Type B pancreatic cell (in vitro differentiated cells): ENCODE results near the gene PAQR7. TPM values are rescaled to one million over a fixed set of nuclear protein-coding genes. Genes with fewer than 3 reads are reported as not detected.

Source experiments
- DNase-seq: peaks from one replicate; pipeline ENCODE4 v3.0.0; 2021; ENCODE audit warnings: mixed read lengths; ENCODE audit not compliant: unreplicated experiment; ENCODE audit errors: extremely low spot score
- H3K27ac Mint-ChIP-seq: 2 replicates; pipeline ENCODE4 v1.8.0; 2021; ENCODE audit warnings: mild to moderate bottlenecking, mixed read lengths
- H3K27me3 Mint-ChIP-seq: 2 replicates; pipeline ENCODE4 v1.8.0; 2021; ENCODE audit warnings: mixed read lengths
- H3K36me3 Mint-ChIP-seq: 2 replicates; pipeline ENCODE4 v1.8.0; 2021; ENCODE audit warnings: mixed read lengths
- H3K4me1 Mint-ChIP-seq: one replicate; pipeline ENCODE4 v1.8.0; 2021; ENCODE audit warnings: mixed read lengths; ENCODE audit not compliant: unreplicated experiment
- H3K4me3 Mint-ChIP-seq: 2 replicates; pipeline ENCODE4 v1.8.0; 2021; ENCODE audit warnings: mild to moderate bottlenecking, mixed read lengths
- H3K9me3 Mint-ChIP-seq: 2 replicates; pipeline ENCODE4 v1.8.0; 2021; ENCODE audit warnings: mixed read lengths
- total RNA-seq: library from RNA; stranded (reverse); gene quantifications from 2 replicates; pipeline ENCODE4 v1.2.1, GENCODE V29; 2021; ENCODE audit warnings: low replicate concordance
- TF ChIP-seq, protein P1 (sequence below): fragments of 200-600 bp; sonication (generic); conservative IDR thresholded peaks from 2 replicates; pipeline ENCODE4 v1.5.0; 2021; ENCODE audit warnings: antibody characterized with exemption, mild to moderate bottlenecking

Gene PAQR7
- total RNA-seq, 1 donor from 2014 or later: 24.3 TPM

DNA sequence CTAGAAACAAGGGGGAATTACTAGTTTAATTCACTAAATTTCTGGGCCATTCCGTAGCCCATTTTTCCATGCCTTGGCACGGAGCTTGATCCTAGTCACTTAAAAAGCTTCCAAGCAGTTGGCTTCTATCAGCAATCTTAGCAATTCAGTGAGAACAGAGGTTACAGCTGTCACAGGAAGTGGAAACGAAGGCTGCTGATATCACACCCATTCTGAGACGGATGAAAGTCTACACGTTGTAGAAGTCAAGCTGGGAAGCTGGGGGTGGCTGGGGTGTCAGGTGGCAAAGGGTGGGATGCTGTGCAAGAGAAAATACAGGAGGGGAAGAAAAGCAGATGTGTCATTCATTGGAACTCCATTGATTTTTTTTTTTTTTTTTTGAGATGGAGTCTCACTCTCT lies 42.5 kb upstream of the PAQR7 start:
- TF ChIP-seq, protein P1, sequence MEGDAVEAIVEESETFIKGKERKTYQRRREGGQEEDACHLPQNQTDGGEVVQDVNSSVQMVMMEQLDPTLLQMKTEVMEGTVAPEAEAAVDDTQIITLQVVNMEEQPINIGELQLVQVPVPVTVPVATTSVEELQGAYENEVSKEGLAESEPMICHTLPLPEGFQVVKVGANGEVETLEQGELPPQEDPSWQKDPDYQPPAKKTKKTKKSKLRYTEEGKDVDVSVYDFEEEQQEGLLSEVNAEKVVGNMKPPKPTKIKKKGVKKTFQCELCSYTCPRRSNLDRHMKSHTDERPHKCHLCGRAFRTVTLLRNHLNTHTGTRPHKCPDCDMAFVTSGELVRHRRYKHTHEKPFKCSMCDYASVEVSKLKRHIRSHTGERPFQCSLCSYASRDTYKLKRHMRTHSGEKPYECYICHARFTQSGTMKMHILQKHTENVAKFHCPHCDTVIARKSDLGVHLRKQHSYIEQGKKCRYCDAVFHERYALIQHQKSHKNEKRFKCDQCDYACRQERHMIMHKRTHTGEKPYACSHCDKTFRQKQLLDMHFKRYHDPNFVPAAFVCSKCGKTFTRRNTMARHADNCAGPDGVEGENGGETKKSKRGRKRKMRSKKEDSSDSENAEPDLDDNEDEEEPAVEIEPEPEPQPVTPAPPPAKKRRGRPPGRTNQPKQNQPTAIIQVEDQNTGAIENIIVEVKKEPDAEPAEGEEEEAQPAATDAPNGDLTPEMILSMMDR: no peak
- Mint-ChIP-seq H3K4me1 (peaks cover 12% of the 10 kb centered on the region), H3K27me3 (peaks cover 10% of the 10 kb centered on the region), H3K27ac (no peak overlapping the region), H3K36me3 (no peaks in the 10 kb centered on the region), H3K9me3 (no peaks in the 10 kb centered on the region), H3K4me3 (no peak overlapping the region)
- no peak for DNase-seq

DNA sequence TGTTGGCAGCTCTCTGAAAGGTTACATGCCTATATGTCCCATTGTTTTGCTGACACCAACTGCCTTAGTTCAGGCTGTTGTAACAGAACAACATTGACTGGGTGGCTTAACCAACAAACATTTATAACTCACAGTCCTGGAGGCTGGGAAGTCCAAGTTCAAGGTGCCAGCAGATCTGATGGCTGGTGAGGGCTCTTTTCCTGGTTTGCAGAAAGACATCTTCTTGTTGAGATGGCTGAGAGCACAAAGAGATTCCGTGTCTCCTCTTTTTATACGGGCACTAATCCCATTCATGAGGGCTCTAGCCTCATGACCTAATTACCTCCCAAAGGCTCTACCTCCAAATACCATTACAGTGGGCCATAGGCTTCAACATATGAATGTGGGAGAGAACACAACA lies 41.0 kb upstream of the PAQR7 start:
- Mint-ChIP-seq H3K27ac (no peak overlapping the region), H3K4me1 (peaks cover 5% of the 10 kb centered on the region), H3K27me3 (peaks cover 3% of the 10 kb centered on the region), H3K9me3 (no peaks in the 10 kb centered on the region), H3K36me3 (no peaks in the 10 kb centered on the region), H3K4me3 (no peak overlapping the region)
- no peak for DNase-seq
- TF ChIP-seq, protein P1: no peak

DNA sequence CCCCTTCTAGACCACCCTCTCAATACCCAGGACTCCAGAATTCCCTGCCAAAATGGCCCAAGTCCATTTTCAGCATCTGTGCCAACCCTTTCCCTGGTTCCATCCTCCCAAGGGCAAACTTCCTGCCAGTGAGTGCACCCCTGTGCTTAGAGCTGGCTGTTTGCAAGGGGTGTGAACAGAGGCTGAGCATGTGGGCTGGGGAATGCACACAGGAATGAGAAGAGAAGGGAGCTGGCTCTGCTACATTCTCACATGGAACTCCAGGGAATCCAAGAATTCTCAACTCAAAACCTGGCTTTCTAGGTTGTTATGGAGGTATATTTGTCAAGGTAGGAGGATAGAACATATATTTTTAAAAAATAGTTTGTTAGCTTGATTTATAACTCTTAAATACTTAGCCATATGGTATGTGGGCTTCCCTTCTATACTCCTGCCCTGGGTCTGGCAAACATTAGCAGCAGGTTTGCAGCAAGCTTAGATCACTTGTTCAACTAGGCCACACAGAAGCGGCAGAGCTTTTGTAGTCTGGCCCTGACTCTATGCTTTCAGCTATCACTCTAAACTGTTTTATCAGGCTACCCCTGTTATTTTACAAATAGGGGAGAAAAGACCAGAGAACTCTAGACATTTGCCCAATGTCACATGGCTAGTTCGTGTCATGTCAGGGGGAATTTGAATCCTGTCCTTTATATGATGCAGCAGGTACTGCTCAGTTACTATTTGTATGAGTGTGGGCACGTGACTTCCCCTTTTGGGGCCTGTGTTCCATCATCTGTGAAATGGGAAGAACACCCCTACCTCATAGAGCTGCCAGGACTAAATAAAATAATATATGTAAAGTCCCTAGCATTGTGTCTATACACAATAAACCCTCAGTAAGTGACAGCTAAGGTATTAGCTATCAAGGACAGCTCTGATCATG lies 38.8 kb upstream of the PAQR7 start:
- DNase-seq: no peak
- H3K27ac Mint-ChIP-seq: no peak overlapping the region
- no peak overlapping the region for H3K4me3 Mint-ChIP-seq

DNA sequence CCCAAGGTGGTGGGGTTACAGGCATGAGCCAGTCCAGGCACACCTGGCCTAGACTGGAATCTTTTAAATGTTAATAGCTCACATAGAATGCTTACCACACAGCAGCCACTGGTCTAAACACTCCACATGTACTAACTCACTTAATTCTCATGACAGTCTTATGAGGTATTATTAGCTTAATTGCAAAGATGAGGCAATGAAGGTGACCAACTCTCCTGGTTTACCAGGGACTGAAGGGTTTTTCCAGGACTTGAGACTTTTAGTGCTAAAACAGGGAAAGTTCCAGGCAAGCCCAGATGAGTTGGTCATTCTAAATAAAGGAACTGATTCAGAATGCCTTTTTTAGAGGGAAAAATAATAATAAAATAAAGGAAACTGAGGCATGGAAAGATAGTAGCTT lies 37.7 kb upstream of the PAQR7 start:
- no peak for DNase-seq
- no peaks in the 10 kb centered on the region for H3K9me3 Mint-ChIP-seq
- no peaks in the 10 kb centered on the region for H3K27me3 Mint-ChIP-seq
- H3K27ac Mint-ChIP-seq: no peak overlapping the region
- no peak overlapping the region for H3K4me3 Mint-ChIP-seq
- H3K4me1 Mint-ChIP-seq: peaks cover 7% of the 10 kb centered on the region
- TF ChIP-seq, protein P1: no peak
- no peaks in the 10 kb centered on the region for H3K36me3 Mint-ChIP-seq

More for the DNA sequence above, 38.8 kb upstream of the PAQR7 start:
- Mint-ChIP-seq H3K27me3 (no peaks in the 10 kb centered on the region), H3K9me3 (no peaks in the 10 kb centered on the region), H3K36me3 (no peaks in the 10 kb centered on the region), H3K4me1 (peaks cover 5% of the 10 kb centered on the region)
- TF ChIP-seq, protein P1: no peak

DNA sequence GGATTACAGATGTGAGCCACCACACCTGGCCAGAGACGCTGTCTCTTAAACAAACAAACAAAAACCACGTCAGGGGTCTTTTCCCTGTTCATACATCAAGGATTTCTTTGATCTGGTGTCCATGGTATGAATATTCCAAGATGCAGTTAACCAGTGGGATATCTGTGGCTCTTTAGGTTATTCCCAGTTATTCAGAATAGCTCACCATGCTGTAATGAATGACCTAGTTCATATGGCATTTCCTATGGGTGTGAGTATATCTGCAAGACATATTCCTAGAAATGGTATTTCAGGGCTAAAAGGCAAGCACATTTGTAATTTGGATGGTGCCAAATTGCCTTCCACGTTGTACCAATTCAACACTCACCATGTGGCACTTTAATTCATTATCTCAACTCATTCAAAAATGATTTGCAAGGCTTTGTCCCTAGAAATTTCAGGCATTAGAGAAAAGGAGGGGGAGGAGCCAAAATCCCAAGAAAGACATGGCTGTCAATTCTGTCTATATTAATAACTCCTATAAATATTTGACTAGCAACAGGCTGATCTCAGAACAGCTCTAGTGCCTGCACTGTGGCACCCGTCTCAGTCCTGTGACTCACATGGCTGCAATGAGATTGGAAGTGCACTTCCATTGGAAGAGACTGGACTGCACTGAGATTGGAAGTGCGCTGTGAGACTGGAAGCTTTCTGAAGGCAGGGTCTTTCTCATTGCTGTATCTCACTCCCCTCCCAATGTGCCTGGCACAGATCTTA lies 36.7 kb upstream of the PAQR7 start:
- H3K9me3 Mint-ChIP-seq: no peaks in the 10 kb centered on the region
- no peak for DNase-seq

More for the DNA sequence above, 36.7 kb upstream of the PAQR7 start:
- Mint-ChIP-seq H3K4me3 (no peak overlapping the region), H3K36me3 (no peaks in the 10 kb centered on the region), H3K4me1 (peaks cover 11% of the 10 kb centered on the region), H3K27ac (no peak overlapping the region), H3K27me3 (no peaks in the 10 kb centered on the region)
- TF ChIP-seq, protein P1: no peak
